Measurements from ENCODE around the gene KIF13A.
"Not testable (repeated sequence)": the region's sequence is repeated elsewhere in the genome, so short reads cannot be mapped to it uniquely, and the experiment has no call there.

DNA sequence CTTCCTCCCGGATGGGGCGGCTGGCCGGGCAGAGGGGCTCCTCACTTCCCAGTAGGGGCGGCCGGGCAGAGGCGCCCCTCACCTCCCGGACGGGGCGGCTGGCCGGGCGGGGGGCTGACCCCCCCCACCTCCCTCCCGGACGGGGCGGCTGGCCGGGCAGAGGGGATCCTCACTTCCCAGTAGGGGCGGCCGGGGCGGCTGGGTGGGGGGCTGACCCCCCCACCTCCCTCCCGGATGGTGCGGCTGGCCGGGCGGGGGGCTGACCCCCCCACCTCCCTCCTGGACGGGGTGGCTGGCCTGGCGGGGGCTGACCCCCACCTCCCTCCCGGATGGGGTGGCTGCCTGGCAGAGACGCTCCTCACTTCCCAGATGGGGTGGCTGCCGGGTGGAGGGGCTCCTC is 252.1 kb downstream of the KIF13A start:
- TF ChIP-seq, protein P1, sequence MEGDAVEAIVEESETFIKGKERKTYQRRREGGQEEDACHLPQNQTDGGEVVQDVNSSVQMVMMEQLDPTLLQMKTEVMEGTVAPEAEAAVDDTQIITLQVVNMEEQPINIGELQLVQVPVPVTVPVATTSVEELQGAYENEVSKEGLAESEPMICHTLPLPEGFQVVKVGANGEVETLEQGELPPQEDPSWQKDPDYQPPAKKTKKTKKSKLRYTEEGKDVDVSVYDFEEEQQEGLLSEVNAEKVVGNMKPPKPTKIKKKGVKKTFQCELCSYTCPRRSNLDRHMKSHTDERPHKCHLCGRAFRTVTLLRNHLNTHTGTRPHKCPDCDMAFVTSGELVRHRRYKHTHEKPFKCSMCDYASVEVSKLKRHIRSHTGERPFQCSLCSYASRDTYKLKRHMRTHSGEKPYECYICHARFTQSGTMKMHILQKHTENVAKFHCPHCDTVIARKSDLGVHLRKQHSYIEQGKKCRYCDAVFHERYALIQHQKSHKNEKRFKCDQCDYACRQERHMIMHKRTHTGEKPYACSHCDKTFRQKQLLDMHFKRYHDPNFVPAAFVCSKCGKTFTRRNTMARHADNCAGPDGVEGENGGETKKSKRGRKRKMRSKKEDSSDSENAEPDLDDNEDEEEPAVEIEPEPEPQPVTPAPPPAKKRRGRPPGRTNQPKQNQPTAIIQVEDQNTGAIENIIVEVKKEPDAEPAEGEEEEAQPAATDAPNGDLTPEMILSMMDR (IDR thresholded peaks at IDR 0.05): not testable (repeated sequence)
- TF ChIP-seq EZH2, EZH2phosphoT487 (IDR thresholded peaks at IDR 0.05): not testable (repeated sequence)
